Keratinocyte (primary cell): ENCODE data around the gene PITPNC1. TPM values are rescaled to one million over a fixed set of nuclear protein-coding genes. Genes with fewer than 3 reads are reported as not detected.

Experiments
- DNase-seq: peaks from one replicate; pipeline ENCODE4 v3.0.0-alpha.2; 2011; ENCODE audit warnings: low read depth, missing footprints, low spot score
- FAIRE-seq: peaks from 2 replicates; lab custom pipeline; 2011; peaks lifted over from hg19 to GRCh38; lab: Jason Lieb, UNC
- H2AFZ ChIP-seq: 2 replicates; pipeline ENCODE4 v1.6.0; 2012; ENCODE audit warnings: low read length, control low read depth, inconsistent platforms; ENCODE audit not compliant: control insufficient read depth
- H3K27ac ChIP-seq: 2 replicates; pipeline ENCODE4 v1.5.1; 2011; ENCODE audit warnings: low read length; ENCODE audit not compliant: control insufficient read depth, insufficient read depth
- H3K27me3 ChIP-seq: 3 replicates; pipeline ENCODE4 v1.6.0; 2011; ENCODE audit warnings: low read length; ENCODE audit not compliant: control insufficient read depth, insufficient read depth; ENCODE audit errors: extremely low read depth
- H3K36me3 ChIP-seq, 2 experiments: 2 replicates in 1 of 2; 3 replicates in 1 of 2; pipeline ENCODE4 v1.5.1; 2011; ENCODE audit warnings: low read length in 2 of 2, mild to moderate bottlenecking in 1 of 2; ENCODE audit not compliant: control insufficient read depth in 2 of 2, insufficient read depth in 2 of 2; ENCODE audit errors: extremely low read depth in 1 of 2
- H3K4me1 ChIP-seq: 3 replicates; pipeline ENCODE4 v1.5.1; 2011; ENCODE audit warnings: low read length; ENCODE audit not compliant: control insufficient read depth, insufficient read depth; ENCODE audit errors: extremely low read depth
- H3K4me2 ChIP-seq: 3 replicates; pipeline ENCODE4 v1.6.0; 2011; ENCODE audit warnings: low read depth, low read length; ENCODE audit not compliant: control insufficient read depth, insufficient read depth; ENCODE audit errors: extremely low read depth
- H3K4me3 ChIP-seq, 3 experiments: fragments of 200-600 bp in 1 of 3; sonication (generic) in 1 of 3; 2 replicates in 2 of 3; 3 replicates in 1 of 3; pipeline ENCODE4 v1.5.1; 2011 to 2016; ENCODE audit warnings: low read length in 3 of 3, mild to moderate bottlenecking in 3 of 3, control low read depth in 2 of 3, inconsistent platforms in 1 of 3, low read depth in 1 of 3, mixed read lengths in 1 of 3, mixed run types in 1 of 3, moderate library complexity in 1 of 3; ENCODE audit not compliant: control insufficient read depth in 2 of 3, insufficient read depth in 2 of 3; ENCODE audit errors: extremely low read depth in 1 of 3
- H3K79me2 ChIP-seq: 2 replicates; pipeline ENCODE4 v1.6.0; 2012; ENCODE audit warnings: low read length; ENCODE audit not compliant: control insufficient read depth, insufficient read depth
- H3K9ac ChIP-seq: 3 replicates; pipeline ENCODE4 v1.6.0; 2011; ENCODE audit warnings: low read length; ENCODE audit not compliant: control insufficient read depth, insufficient read depth; ENCODE audit errors: extremely low read depth
- H3K9me1 ChIP-seq: 3 replicates; pipeline ENCODE4 v1.6.0; 2011; ENCODE audit warnings: low read length; ENCODE audit not compliant: control insufficient read depth, insufficient read depth; ENCODE audit errors: extremely low read depth
- H3K9me3 ChIP-seq: 2 replicates; pipeline ENCODE4 v1.5.1; 2012; ENCODE audit warnings: low read depth, low read length; ENCODE audit not compliant: control insufficient read depth
- H4K20me1 ChIP-seq: 3 replicates; pipeline ENCODE4 v1.6.0; 2011; ENCODE audit warnings: low read length; ENCODE audit not compliant: control insufficient read depth, insufficient read depth; ENCODE audit errors: extremely low read depth
- CTCF ChIP-seq, 3 experiments: IDR thresholded peaks in 1 of 3; conservative IDR thresholded peaks in 1 of 3; optimal IDR thresholded peaks in 1 of 3; 2 replicates in 2 of 3; 3 replicates in 1 of 3; pipeline versions ENCODE3 to v1.5.1; 2011; ENCODE audit warnings: low read length in 3 of 3, mild to moderate bottlenecking in 3 of 3, moderate library complexity in 2 of 3, control low read depth in 1 of 3, inconsistent platforms in 1 of 3; ENCODE audit not compliant: insufficient read depth in 2 of 3; ENCODE audit errors: extremely low read depth in 1 of 3
- EZH2 ChIP-seq: IDR thresholded peaks from one replicate; pipeline ENCODE4 v1.6.1; 2012; ENCODE audit warnings: inconsistent platforms, mild to moderate bottlenecking, low read length, moderate library complexity
- dilution Hi-C: fragments of 300-500 bp; cut with MboI; formaldehyde crosslinking; loops from one replicate; pipeline ENCODE4 v1.7.0; 2020; ENCODE audit warnings: low sequenced_read_pairs; ENCODE audit not compliant: extremely low pct_ligation_motif_present
- polyA plus RNA-seq, 5 experiments: library from polyadenylated mRNA; depleted of rRNA in 3 of 5; stranded (reverse) in 3 of 5; stranded (forward) in 1 of 5; unstranded in 1 of 5; fragments of >200 nt; gene quantifications; 1 replicate in 1 of 5; 2 replicates in 3 of 5; 3 replicates in 1 of 5; pipeline versions ENCODE4 v1.2.1 to v1.2.3, GENCODE V29; 2011 to 2012; ENCODE audit warnings: missing spikeins in 2 of 5, low read depth in 1 of 5, low replicate concordance in 1 of 5

PITPNC1 gene
- polyA plus RNA-seq, 1 donor (not counting 4 experiments of a cell fraction or from before 2014, with no cell fraction given), result 24.8 TPM

DNA sequence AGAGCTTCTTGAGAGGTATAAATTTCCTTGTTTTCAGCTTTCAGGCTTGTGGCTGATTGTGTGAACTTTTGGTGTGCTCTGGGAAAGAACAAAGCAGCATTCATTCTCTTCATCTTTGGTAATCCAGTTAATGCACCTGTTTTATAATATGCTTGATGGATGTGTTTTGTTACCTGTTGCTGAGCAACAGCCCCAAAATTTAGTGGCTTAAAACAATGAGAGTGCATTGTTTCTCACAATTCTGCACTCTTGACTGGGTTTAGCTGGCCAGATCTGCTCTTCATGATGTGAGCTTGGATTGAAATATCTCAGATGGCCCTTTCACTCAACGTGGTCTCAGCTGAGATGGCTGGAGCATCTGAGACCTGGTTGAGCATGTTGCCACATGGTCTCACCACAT lies 281.9 kb downstream of the PITPNC1 start:
- Histone ChIP-seq H3K9me3 (no peaks in the 10 kb centered on the region), H2AFZ (no peak overlapping the region), H3K27ac (no peak overlapping the region), H4K20me1 (no peaks in the 10 kb centered on the region), H3K36me3 (peaks cover 0 to 4% of the 10 kb centered on the region in 2 experiments), H3K4me1 (no peaks in the 10 kb centered on the region), H3K9me1 (no peaks in the 10 kb centered on the region), H3K9ac (no peak overlapping the region), H3K4me2 (no peak overlapping the region), H3K4me3 (no peak overlapping the region), H3K79me2 (no peaks in the 10 kb centered on the region), H3K27me3 (no peaks in the 10 kb centered on the region)
- dilution Hi-C loops, result no loop called here
- DNase-seq (no peak), FAIRE-seq (no peak)
- no peak for TF ChIP-seq CTCF (optimal IDR thresholded peaks at IDR 0.05 in 1 of 3, IDR thresholded peaks at IDR 0.05 in 1 of 3, conservative IDR thresholded peaks at IDR 0.05 in 1 of 3; ENCODE audit: extremely low read depth in 1 of 3, insufficient read depth in 2 of 3, low read length in 3 of 3)
- TF ChIP-seq EZH2, result no peak

DNA sequence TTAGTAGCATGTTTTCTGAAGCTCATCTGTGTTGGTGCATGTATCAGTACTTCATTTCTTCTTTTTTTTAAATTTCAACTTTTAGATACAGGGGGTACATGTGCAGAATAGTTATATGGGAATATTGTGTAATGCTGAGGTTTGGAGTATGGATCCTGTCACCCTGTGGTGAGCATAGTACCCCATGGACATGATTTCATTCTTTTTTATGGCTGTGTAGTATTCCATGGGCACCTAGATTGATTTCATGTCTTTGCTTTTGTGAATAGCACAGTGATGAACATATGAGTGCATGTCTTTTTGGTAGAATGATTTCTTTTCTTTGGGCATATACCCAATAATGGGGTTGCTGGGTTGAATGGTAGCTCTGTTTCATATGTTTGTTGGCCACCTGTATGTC lies 285.6 kb downstream of the PITPNC1 start:
- FAIRE-seq (no peak), DNase-seq (no peak)
- Histone ChIP-seq H3K9me3 (no peaks in the 10 kb centered on the region), H3K4me3 (no peak overlapping the region), H3K4me2 (no peak overlapping the region), H3K79me2 (no peaks in the 10 kb centered on the region), H3K4me1 (no peaks in the 10 kb centered on the region), H3K36me3 (peaks cover 0 to 2% of the 10 kb centered on the region in 2 experiments), H2AFZ (no peak overlapping the region), H3K27me3 (no peaks in the 10 kb centered on the region), H3K9ac (no peak overlapping the region), H4K20me1 (no peaks in the 10 kb centered on the region), H3K9me1 (no peaks in the 10 kb centered on the region), H3K27ac (no peak overlapping the region)
- dilution Hi-C loops, result no loop called here
- TF ChIP-seq CTCF (optimal IDR thresholded peaks at IDR 0.05 in 1 of 3, IDR thresholded peaks at IDR 0.05 in 1 of 3, conservative IDR thresholded peaks at IDR 0.05 in 1 of 3; ENCODE audit: extremely low read depth in 1 of 3, insufficient read depth in 2 of 3, low read length in 3 of 3) (no peak), EZH2 (no peak)
